ENCODE results near the gene OR6F1. TPM values are rescaled to one million over a fixed set of nuclear protein-coding genes. Genes with fewer than 3 reads are reported as not detected.
"Not testable (repeated sequence)": the region's sequence is repeated elsewhere in the genome, so short reads cannot be mapped to it uniquely, and the experiment has no call there.

OR6F1 gene
- total RNA-seq, 1 donor from 2014 or later = not detected

- Mint-ChIP-seq H3K27me3 (no peaks in the 10 kb centered on the region), H3K9me3 (ENCODE audit: low read depth) (peaks cover 22% of the 10 kb centered on the region), H3K4me1 (ENCODE audit: low read depth) (no peaks in the 10 kb centered on the region), H3K36me3 (ENCODE audit: insufficient read depth) (no peaks in the 10 kb centered on the region), H3K27ac (no peak overlapping the region), H3K4me3 (ENCODE audit: low read depth) (no peak overlapping the region)
- no peak for TF ChIP-seq CTCF (IDR thresholded peaks at IDR 0.05; ENCODE audit: unreplicated experiment)
- DNase-seq (ENCODE audit: low spot score, unreplicated experiment) = no peak
Observed at GRCh38 chr1:247746391-247746935, 30.0 kb upstream of the OR6F1 start.

- not testable (repeated sequence) for H3K4me3 Mint-ChIP-seq (ENCODE audit: low read depth); DNase-seq (ENCODE audit: low spot score, unreplicated experiment); H3K4me1 Mint-ChIP-seq (ENCODE audit: low read depth); H3K36me3 Mint-ChIP-seq (ENCODE audit: insufficient read depth); H3K27me3 Mint-ChIP-seq; H3K27ac Mint-ChIP-seq
- peaks cover 14% of the 10 kb centered on the region for H3K9me3 Mint-ChIP-seq (ENCODE audit: low read depth)
Observed at GRCh38 chr1:247742215-247742760, 25.8 kb upstream of the OR6F1 start.

GRCh38 chr1:247741756-247742155 is 25.3 kb upstream of the OR6F1 start:
- no peaks in the 10 kb centered on the region for H3K4me1 Mint-ChIP-seq (ENCODE audit: low read depth)
- H3K9me3 Mint-ChIP-seq (ENCODE audit: low read depth) = peaks cover 15% of the 10 kb centered on the region
- H3K27me3 Mint-ChIP-seq = no peaks in the 10 kb centered on the region
- H3K36me3 Mint-ChIP-seq (ENCODE audit: insufficient read depth) = no peaks in the 10 kb centered on the region
- no peak overlapping the region for H3K4me3 Mint-ChIP-seq (ENCODE audit: low read depth)
- DNase-seq (ENCODE audit: low spot score, unreplicated experiment) = no peak
- H3K27ac Mint-ChIP-seq = no peak overlapping the region
- no peak for TF ChIP-seq CTCF (IDR thresholded peaks at IDR 0.05; ENCODE audit: unreplicated experiment)

- Mint-ChIP-seq H3K27ac (no peak overlapping the region), H3K4me1 (ENCODE audit: low read depth) (no peaks in the 10 kb centered on the region), H3K4me3 (ENCODE audit: low read depth) (no peak overlapping the region), H3K36me3 (ENCODE audit: insufficient read depth) (no peaks in the 10 kb centered on the region), H3K27me3 (no peaks in the 10 kb centered on the region), H3K9me3 (ENCODE audit: low read depth) (peaks cover 19% of the 10 kb centered on the region)
- TF ChIP-seq CTCF (IDR thresholded peaks at IDR 0.05; ENCODE audit: unreplicated experiment) = no peak
- DNase-seq (ENCODE audit: low spot score, unreplicated experiment) = no peak
Observed at GRCh38 chr1:247740721-247741120, 24.3 kb upstream of the OR6F1 start.

GRCh38 chr1:247738315-247738714 is 21.9 kb upstream of the OR6F1 start, which contains the start of gene OR14K1:
TSS of gene OR14K1 (plus strand) at chr1:247738615. CDS start at chr1:247738615, 0 bp downstream.
- no peak for TF ChIP-seq CTCF (IDR thresholded peaks at IDR 0.05; ENCODE audit: unreplicated experiment)
- Mint-ChIP-seq H3K27ac (no peak within 1 kb of the TSS), H3K36me3 (ENCODE audit: insufficient read depth) (no peaks in the 10 kb centered on the region), H3K4me1 (ENCODE audit: low read depth) (no peaks in the 10 kb centered on the region), H3K27me3 (no peaks in the 10 kb centered on the region), H3K4me3 (ENCODE audit: low read depth) (no peak within 1 kb of the TSS), H3K9me3 (ENCODE audit: low read depth) (peaks cover 20% of the 10 kb centered on the region)
- DNase-seq (ENCODE audit: low spot score, unreplicated experiment) = no peak

GRCh38 chr1:247721222-247721621 is 4.8 kb upstream of the OR6F1 start:
- Mint-ChIP-seq H3K27ac (no peak overlapping the region), H3K36me3 (ENCODE audit: insufficient read depth) (no peaks in the 10 kb centered on the region), H3K4me3 (ENCODE audit: low read depth) (no peak overlapping the region), H3K27me3 (no peaks in the 10 kb centered on the region), H3K4me1 (ENCODE audit: low read depth) (peaks cover 2% of the 10 kb centered on the region), H3K9me3 (ENCODE audit: low read depth) (peaks cover 18% of the 10 kb centered on the region)
- DNase-seq (ENCODE audit: low spot score, unreplicated experiment) = no peak
- no peak for TF ChIP-seq CTCF (IDR thresholded peaks at IDR 0.05; ENCODE audit: unreplicated experiment)
